Stimulated activated CD8-positive, alpha-beta memory T cell treated with anti-CD3 and anti-CD28 coated beads, Interleukin-4, amount 100 ng/mL, for 4 hours (primary cell): ENCODE data around the gene TRAM2.

Experiments used
- DNase-seq, 2 donors: peaks; one replicate each; pipeline ENCODE4 v3.0.0-alpha.2; 2020; ENCODE audit warnings: low read depth in 2 of 2, low spot score in 1 of 2

TRAM2 gene

GRCh38 chr6:52511572-52512151, 65.2 kb downstream of the TRAM2 start:
- no peak for DNase-seq

GRCh38 chr6:52511163-52511562, 65.7 kb downstream of the TRAM2 start:
- no peak for DNase-seq

GRCh38 chr6:52510213-52510562, 66.7 kb downstream of the TRAM2 start:
- no peak for DNase-seq

GRCh38 chr6:52509281-52510212, 67.3 kb downstream of the TRAM2 start:
- no peak for DNase-seq

DNA sequence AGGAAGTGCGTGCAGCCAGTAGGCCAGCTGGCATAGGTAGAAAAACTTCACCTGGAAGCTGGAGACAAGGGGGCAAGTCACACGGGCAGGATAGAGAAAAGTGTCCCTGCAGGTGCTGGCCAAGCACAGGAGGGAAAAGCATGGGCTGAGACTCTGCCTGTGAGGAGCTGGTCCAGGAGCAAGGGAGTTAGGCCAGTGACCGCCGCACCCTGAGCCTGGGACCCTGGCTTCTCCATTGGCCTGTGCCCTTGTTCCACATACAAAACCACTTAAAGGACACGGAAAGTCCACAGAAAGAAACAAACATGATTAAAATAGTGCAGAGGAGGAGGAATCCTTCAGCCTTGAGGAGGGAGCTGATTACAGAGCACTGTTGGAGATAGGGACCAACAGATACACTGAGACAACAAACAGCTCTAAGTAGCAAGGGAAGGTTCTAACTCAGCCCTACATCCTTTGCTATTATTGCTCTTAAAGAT, 68.6 kb downstream of the TRAM2 start:
- no peak for DNase-seq

- no peak for DNase-seq
Observed at GRCh38 chr6:52507557-52508260, 69.2 kb downstream of the TRAM2 start.

DNA sequence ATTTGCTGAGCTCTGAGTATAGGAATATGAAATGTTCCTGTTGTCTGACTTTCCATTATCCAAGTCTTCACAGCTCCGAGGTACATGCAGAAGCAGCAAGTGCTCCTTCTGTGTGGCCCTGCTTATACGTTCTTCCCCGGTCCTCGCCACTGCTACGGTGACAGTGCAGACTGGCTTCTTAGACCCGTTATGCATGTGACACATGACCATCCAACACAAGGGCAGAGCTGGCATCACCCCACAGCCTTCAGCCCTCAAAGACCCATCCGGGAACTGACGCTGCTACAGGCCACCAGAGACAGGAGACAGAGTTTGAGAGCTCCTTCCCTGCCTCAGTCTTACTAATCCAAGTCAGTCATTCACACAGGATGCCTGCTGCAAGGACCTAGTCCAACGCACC, 70.4 kb downstream of the TRAM2 start:
- no peak for DNase-seq

GRCh38 chr6:52505726-52506409, 71.0 kb downstream of the TRAM2 start:
- no peak for DNase-seq

- no peak for DNase-seq
Observed at GRCh38 chr6:52504782-52505136, 72.1 kb downstream of the TRAM2 start.

- no peak for DNase-seq
Observed at GRCh38 chr6:52503851-52504781, 72.7 kb downstream of the TRAM2 start.

DNA sequence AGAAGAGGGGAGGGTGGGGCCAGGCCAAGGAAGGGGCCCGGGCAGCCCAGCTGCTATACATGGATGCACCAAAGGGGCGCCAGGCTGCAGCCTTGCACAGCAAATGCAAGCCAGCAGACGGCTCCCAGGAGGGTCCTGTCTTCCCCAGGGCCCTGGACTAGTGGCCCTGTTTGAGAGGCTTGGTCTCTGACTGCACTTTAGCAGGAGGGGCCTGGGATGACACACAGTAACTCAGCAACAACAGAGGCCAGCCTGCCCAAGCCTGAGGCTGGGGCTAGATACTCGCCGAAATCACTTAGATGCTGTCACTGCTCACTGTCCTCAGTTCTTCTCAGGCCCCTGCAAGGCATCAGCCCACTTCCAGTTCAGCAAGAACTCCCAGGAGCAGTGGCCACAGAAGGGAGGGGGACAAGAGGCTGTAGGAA, 73.5 kb downstream of the TRAM2 start:
- no peak for DNase-seq

DNA sequence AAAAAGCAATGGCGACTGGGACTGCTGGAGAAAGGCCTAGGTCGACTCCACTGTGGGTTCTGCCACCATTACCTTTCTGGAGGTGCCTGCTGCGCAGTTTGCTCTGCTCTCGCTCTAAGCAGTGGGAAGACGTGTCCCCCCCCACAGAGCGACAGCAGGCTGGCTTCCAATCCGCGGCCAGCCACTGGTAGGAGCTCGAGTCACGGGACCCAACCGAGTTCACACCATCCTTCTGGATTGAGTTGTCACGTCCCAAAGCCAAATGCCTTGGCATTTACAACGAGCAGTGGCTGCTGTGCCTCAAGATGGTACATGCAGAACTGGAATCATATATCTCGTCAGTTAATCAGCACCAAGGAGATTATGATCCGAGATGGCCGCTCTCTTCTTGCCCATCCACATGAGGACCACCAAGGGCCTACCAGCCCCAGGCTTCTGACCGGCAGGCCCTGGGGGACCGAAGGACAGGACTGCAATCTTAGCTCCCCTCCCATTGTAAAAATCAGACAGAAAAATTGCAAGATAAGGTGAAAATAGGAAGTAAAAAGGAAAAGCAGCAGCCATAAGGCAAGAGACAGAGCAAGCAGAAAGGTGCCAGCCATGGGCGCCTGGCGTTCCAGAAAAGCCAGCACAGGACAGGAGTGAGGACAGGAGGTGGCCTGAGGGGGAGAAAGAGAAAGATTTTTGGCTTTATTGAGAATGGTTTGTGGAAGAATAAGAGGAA, 74.4 kb downstream of the TRAM2 start:
- no peak for DNase-seq

DNA sequence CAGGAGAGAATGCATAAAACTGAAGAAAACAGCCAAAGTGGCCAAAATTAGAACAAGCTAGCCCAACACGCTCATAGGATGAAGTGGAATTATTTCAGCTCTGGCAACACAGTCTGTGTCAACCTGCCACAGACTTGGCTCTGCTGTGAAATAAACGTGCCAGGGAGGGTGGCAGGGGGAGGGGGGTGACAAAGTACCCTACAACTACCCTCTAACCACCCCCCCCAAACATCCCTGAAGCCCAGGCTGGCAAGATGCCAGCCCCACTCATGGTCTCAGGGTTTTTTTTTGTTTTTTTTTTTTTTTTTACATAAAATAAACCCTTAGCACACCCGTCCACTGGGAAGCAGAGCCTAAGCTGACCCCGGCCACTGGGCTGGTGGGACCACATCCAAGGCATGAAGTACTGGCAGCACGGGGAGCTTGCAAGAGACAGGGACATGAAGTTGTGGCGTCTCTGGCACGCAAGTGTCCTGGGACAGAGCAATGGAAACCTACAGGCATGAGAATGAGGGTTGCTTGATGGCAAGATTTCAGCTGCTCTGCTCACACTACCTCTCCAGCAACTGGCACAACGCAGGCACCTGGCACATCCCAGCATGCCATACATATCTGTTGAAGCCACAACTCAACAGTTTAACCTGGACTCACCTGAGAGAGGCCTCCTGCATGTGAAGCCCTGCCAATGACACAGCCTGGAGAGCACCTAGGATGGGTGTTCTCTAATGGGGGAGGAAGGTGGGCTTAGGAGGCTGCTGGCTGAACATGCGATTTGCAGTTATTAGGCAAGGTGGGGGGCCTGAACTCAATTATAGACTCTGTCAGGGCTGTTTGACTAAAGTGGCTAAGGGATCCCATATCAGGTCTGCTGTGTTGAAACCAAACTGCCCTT, 76.4 kb downstream of the TRAM2 start:
- no peak for DNase-seq

- DNase-seq = no peak
Observed at GRCh38 chr6:52499681-52500236, 77.1 kb downstream of the TRAM2 start.

GRCh38 chr6:52499026-52499425, 77.8 kb downstream of the TRAM2 start:
- no peak for DNase-seq

GRCh38 chr6:52498538-52499017, 78.3 kb downstream of the TRAM2 start:
- no peak for DNase-seq

DNA sequence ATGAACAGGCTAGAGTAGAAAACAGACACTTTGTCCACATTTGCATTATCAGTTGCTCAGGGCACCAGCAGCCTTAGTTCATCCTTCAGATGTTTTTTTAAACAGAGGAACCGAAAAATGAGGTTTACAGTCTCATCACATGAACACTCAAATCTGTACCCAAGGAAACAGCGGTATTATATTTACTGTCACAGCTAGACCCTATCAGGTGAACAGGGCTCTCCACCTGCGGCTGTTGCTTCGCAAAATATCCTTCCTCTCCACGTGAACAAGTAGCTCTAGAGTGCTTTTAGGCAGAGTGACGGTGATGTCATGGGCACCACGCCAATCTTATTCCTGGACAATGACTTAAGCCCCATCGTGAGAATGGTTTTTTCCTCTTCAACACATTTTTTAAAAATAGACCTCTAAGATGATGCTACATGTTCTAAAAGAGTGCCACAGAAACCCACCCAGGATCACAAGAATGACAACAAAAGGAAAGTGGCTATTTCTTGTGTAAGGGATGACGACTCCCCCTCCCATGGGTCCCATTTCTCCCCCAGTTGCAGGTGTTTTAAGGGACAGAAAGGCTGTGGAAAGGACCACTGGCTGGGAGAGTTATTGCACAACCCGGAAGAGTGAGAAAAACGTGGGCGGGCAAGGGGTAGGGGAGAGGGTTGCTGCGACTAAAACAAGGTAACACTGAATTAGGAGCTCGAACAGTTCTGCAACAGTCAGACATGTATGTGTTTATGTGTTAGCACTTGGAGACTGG, 79.0 kb downstream of the TRAM2 start:
- DNase-seq = no peak

- DNase-seq = no peak
Observed at GRCh38 chr6:52496631-52497030, 80.2 kb downstream of the TRAM2 start.
